Trophoblast cell (in vitro differentiated cells and primary cell): Measurements from ENCODE around the gene GRIA4.

Experiments
- DNase-seq, 2 donors: peaks; one replicate each; pipeline ENCODE4 v3.0.0-alpha.2; 2016
- H2AFZ ChIP-seq: 2 replicates; pipeline ENCODE4 v1.6.1; 2013; ENCODE audit warnings: low read length, moderate library complexity, mild to moderate bottlenecking; ENCODE audit not compliant: insufficient read depth, poor library complexity
- H2AK5ac ChIP-seq: 2 replicates; pipeline ENCODE4 v1.6.1; 2013; ENCODE audit warnings: mild to moderate bottlenecking, low read length
- H2BK120ac ChIP-seq: 2 replicates; pipeline ENCODE4 v1.6.1; 2013; ENCODE audit warnings: low read length, mild to moderate bottlenecking, moderate library complexity; ENCODE audit not compliant: insufficient read depth, poor library complexity
- H2BK12ac ChIP-seq: 2 replicates; pipeline ENCODE4 v1.6.1; 2013; ENCODE audit warnings: mild to moderate bottlenecking, low read length, moderate library complexity
- H2BK5ac ChIP-seq: 2 replicates; pipeline ENCODE4 v1.6.1; 2013; ENCODE audit warnings: low read length, low read depth, moderate library complexity, mild to moderate bottlenecking; ENCODE audit not compliant: poor library complexity
- H3K14ac ChIP-seq: 2 replicates; pipeline ENCODE4 v1.6.1; 2013; ENCODE audit warnings: mild to moderate bottlenecking, low read length
- H3K18ac ChIP-seq: 2 replicates; pipeline ENCODE4 v1.6.1; 2013; ENCODE audit warnings: mild to moderate bottlenecking, low read length
- H3K23ac ChIP-seq: 2 replicates; pipeline ENCODE4 v1.6.1; 2013; ENCODE audit warnings: low read length
- H3K27ac ChIP-seq: 2 replicates; pipeline ENCODE4 v1.5.1; 2013; ENCODE audit warnings: low read depth, mild to moderate bottlenecking, inconsistent platforms, low read length, moderate library complexity
- H3K27me3 ChIP-seq: 2 replicates; pipeline ENCODE4 v1.6.1; 2013; ENCODE audit warnings: inconsistent platforms, mild to moderate bottlenecking, low read length, moderate library complexity; ENCODE audit not compliant: insufficient read depth
- H3K36me3 ChIP-seq, 2 experiments: 1 replicate in 1 of 2; 2 replicates in 1 of 2; pipeline ENCODE4 v1.6.1; 2013; ENCODE audit warnings: low read length in 2 of 2, mild to moderate bottlenecking in 2 of 2, moderate library complexity in 1 of 2; ENCODE audit not compliant: insufficient read depth in 2 of 2, control insufficient read depth in 1 of 2
- H3K4ac ChIP-seq: 2 replicates; pipeline ENCODE4 v1.6.1; 2013; ENCODE audit warnings: low read depth, mild to moderate bottlenecking, low read length, moderate library complexity
- H3K4me1 ChIP-seq, 2 experiments: 1 replicate in 1 of 2; 2 replicates in 1 of 2; pipeline ENCODE4 v1.6.1; 2013; ENCODE audit warnings: low read length in 2 of 2, mild to moderate bottlenecking in 2 of 2, moderate library complexity in 1 of 2; ENCODE audit not compliant: insufficient read depth in 2 of 2, control insufficient read depth in 1 of 2
- H3K4me2 ChIP-seq: 2 replicates; pipeline ENCODE4 v1.6.1; 2013; ENCODE audit warnings: inconsistent platforms, mild to moderate bottlenecking, low read length, moderate library complexity
- H3K4me3 ChIP-seq: 2 replicates; pipeline ENCODE4 v1.5.1; 2013; ENCODE audit warnings: mild to moderate bottlenecking, low read depth, low read length, inconsistent platforms
- H3K79me1 ChIP-seq: one replicate; pipeline ENCODE4 v1.6.1; 2013; ENCODE audit warnings: low read length
- H3K79me2 ChIP-seq: 2 replicates; pipeline ENCODE4 v1.6.1; 2013; ENCODE audit warnings: low read length, mild to moderate bottlenecking; ENCODE audit not compliant: control insufficient read depth, insufficient read depth, poor library complexity
- H3K9ac ChIP-seq: 2 replicates; pipeline ENCODE4 v1.6.1; 2013; ENCODE audit warnings: mild to moderate bottlenecking, low read length
- H3K9me3 ChIP-seq: 2 replicates; pipeline ENCODE4 v1.6.1; 2013; ENCODE audit warnings: low read depth, mild to moderate bottlenecking, control low read depth, inconsistent platforms, low read length; ENCODE audit not compliant: insufficient read depth
- H4K12ac ChIP-seq: 2 replicates; pipeline ENCODE4 v1.6.1; 2013; ENCODE audit warnings: low read depth, mild to moderate bottlenecking, low read length, moderate library complexity
- H4K8ac ChIP-seq: 2 replicates; pipeline ENCODE4 v1.6.1; 2013; ENCODE audit warnings: low read depth, mild to moderate bottlenecking, low read length, moderate library complexity
- H4K91ac ChIP-seq: one replicate; pipeline ENCODE4 v1.6.1; 2013; ENCODE audit warnings: low read depth, mild to moderate bottlenecking, low read length, moderate library complexity
- WGBS: extraction: QIAGEN DNeasy Blood & Tissue Kit; methylation state at CpG from one replicate; pipeline ENCODE4 v1.1.7; 2013; ENCODE audit warnings: missing lambda C conversion rate; ENCODE audit not compliant: insufficient read length, insufficient coverage; ENCODE audit errors: extremely low coverage; 5-methylcytosine and 5-hydroxymethylcytosine counted together

The GRIA4 gene

GRCh38 chr11:105937331-105937730 lies 327.5 kb downstream of the GRIA4 start:
- Histone ChIP-seq H3K79me1 (no peaks in the 10 kb centered on the region), H2BK120ac (no peak overlapping the region), H3K4ac (no peak overlapping the region), H3K27ac (no peak overlapping the region), H2BK12ac (no peak overlapping the region), H3K4me3 (no peak overlapping the region), H4K12ac (no peak overlapping the region), H2AK5ac (no peak overlapping the region), H3K4me2 (no peak overlapping the region), H3K23ac (no peak overlapping the region), H4K91ac (no peak overlapping the region), H2BK5ac (no peak overlapping the region), H3K14ac (no peak overlapping the region), H3K79me2 (no peaks in the 10 kb centered on the region), H3K36me3 (no peaks in the 10 kb centered on the region), H3K27me3 (no peaks in the 10 kb centered on the region), H3K9me3 (no peaks in the 10 kb centered on the region), H3K4me1 (peaks cover 0 to 2% of the 10 kb centered on the region in 2 experiments), H3K18ac (no peak overlapping the region), H3K9ac (no peak overlapping the region), H2AFZ (no peak overlapping the region), H4K8ac (no peak overlapping the region)
- DNase-seq = peak in 1 of 2 donors; percentile 9
- no CpG with 5 or more reads among the region's 4 CpGs for WGBS

GRCh38 chr11:105937738-105938137 lies 327.9 kb downstream of the GRIA4 start:
- H3K36me3 ChIP-seq = no peaks in the 10 kb centered on the region
- no peak overlapping the region for H4K8ac ChIP-seq
- H4K91ac ChIP-seq = no peak overlapping the region
- peaks cover 0 to 2% of the 10 kb centered on the region in 2 experiments for H3K4me1 ChIP-seq
- no peak overlapping the region for H2BK12ac ChIP-seq
- H2BK120ac ChIP-seq = no peak overlapping the region
- no peak overlapping the region for H3K4ac ChIP-seq
- H4K12ac ChIP-seq = no peak overlapping the region
- no peak overlapping the region for H2AK5ac ChIP-seq
- no peaks in the 10 kb centered on the region for H3K9me3 ChIP-seq
- no peak overlapping the region for H3K23ac ChIP-seq
- H3K79me2 ChIP-seq = no peaks in the 10 kb centered on the region
- H3K18ac ChIP-seq = no peak overlapping the region
- no peak overlapping the region for H3K14ac ChIP-seq
- WGBS = no CpG with 5 or more reads among the region's 2 CpGs
- H2AFZ ChIP-seq = no peak overlapping the region
- no peak overlapping the region for H3K4me3 ChIP-seq
- no peak overlapping the region for H3K27ac ChIP-seq
- H3K79me1 ChIP-seq = no peaks in the 10 kb centered on the region
- no peak overlapping the region for H3K9ac ChIP-seq
- no peak overlapping the region for H3K4me2 ChIP-seq
- no peaks in the 10 kb centered on the region for H3K27me3 ChIP-seq
- no peak overlapping the region for H2BK5ac ChIP-seq
- no peak for DNase-seq

GRCh38 chr11:105942921-105943320 lies 333.0 kb downstream of the GRIA4 start:
- no peak overlapping the region for H2AFZ ChIP-seq
- no peak overlapping the region for H3K14ac ChIP-seq
- no peaks in the 10 kb centered on the region for H3K79me1 ChIP-seq
- no peak overlapping the region for H3K4me3 ChIP-seq
- no peak overlapping the region for H3K23ac ChIP-seq
- H3K27me3 ChIP-seq = no peaks in the 10 kb centered on the region
- H3K4me1 ChIP-seq = no peaks in the 10 kb centered on the region
- no peak overlapping the region for H4K91ac ChIP-seq
- no peak overlapping the region for H2BK5ac ChIP-seq
- no peak overlapping the region for H3K27ac ChIP-seq
- H2BK120ac ChIP-seq = no peak overlapping the region
- no peak overlapping the region for H4K12ac ChIP-seq
- DNase-seq = peak in 1 of 2 donors; percentile 70
- H3K79me2 ChIP-seq = no peaks in the 10 kb centered on the region
- no peak overlapping the region for H2BK12ac ChIP-seq
- H3K18ac ChIP-seq = no peak overlapping the region
- no CpG with 5 or more reads among the region's 2 CpGs for WGBS
- H3K4ac ChIP-seq = no peak overlapping the region
- H3K4me2 ChIP-seq = no peak overlapping the region
- no peak overlapping the region for H3K9ac ChIP-seq
- no peaks in the 10 kb centered on the region for H3K36me3 ChIP-seq
- no peak overlapping the region for H4K8ac ChIP-seq
- H3K9me3 ChIP-seq = no peaks in the 10 kb centered on the region
- H2AK5ac ChIP-seq = no peak overlapping the region

- no CpG with 5 or more reads among the region's 4 CpGs for WGBS
- no peak overlapping the region for H3K23ac ChIP-seq
- no peaks in the 10 kb centered on the region for H3K79me1 ChIP-seq
These were observed 339.2 kb downstream of the GRIA4 start for GRCh38 chr11:105948918-105949590.

More at GRCh38 chr11:105948918-105949590, 339.2 kb downstream of the GRIA4 start:
- Histone ChIP-seq H3K4me1 (no peaks in the 10 kb centered on the region), H3K18ac (no peak overlapping the region), H3K36me3 (no peaks in the 10 kb centered on the region), H4K12ac (no peak overlapping the region), H2BK12ac (no peak overlapping the region), H3K9ac (no peak overlapping the region), H3K4me2 (no peak overlapping the region), H2BK120ac (no peak overlapping the region), H3K27ac (no peak overlapping the region), H3K27me3 (no peaks in the 10 kb centered on the region), H2AK5ac (no peak overlapping the region), H3K14ac (no peak overlapping the region), H3K79me2 (no peaks in the 10 kb centered on the region), H4K8ac (no peak overlapping the region), H3K4ac (no peak overlapping the region), H3K9me3 (no peaks in the 10 kb centered on the region), H2AFZ (no peak overlapping the region), H2BK5ac (no peak overlapping the region), H3K4me3 (no peak overlapping the region), H4K91ac (no peak overlapping the region)
- DNase-seq = no peak
